Erythroblast (primary cell): ENCODE measurements around the gene FBXO11.

Source experiments
- GATA1 ChIP-seq: IDR thresholded peaks from 2 replicates; pipeline ENCODE4 v1.6.1; 2011; ENCODE audit warnings: low read depth, mild to moderate bottlenecking, control low read depth, low read length, moderate library complexity
- POLR2A ChIP-seq: IDR thresholded peaks from 2 replicates; pipeline ENCODE4 v1.6.1; 2011; ENCODE audit warnings: mild to moderate bottlenecking, low read length

- TF ChIP-seq POLR2A (no peak), GATA1 (no peak)
Observed at GRCh38 chr2:47950340-47951301, 44.3 kb upstream of the FBXO11 start.
